IPS-18a (cell line): ENCODE measurements around the gene CPNE5.
"Not testable (repeated sequence)": the region's sequence is repeated elsewhere in the genome, so short reads cannot be mapped to it uniquely, and the experiment has no call there.

ENCODE experiments used
- H3K27ac ChIP-seq: one replicate; pipeline ENCODE4 v1.5.1; 2013; ENCODE audit warnings: low read length
- H3K27me3 ChIP-seq: one replicate; pipeline ENCODE4 v1.6.1; 2013; ENCODE audit warnings: mild to moderate bottlenecking, low read length; ENCODE audit not compliant: control insufficient read depth, insufficient read depth
- H3K36me3 ChIP-seq: one replicate; pipeline ENCODE4 v1.6.1; 2013; ENCODE audit warnings: low read depth, low read length; ENCODE audit not compliant: control insufficient read depth
- H3K4me1 ChIP-seq: one replicate; pipeline ENCODE4 v1.6.1; 2013; ENCODE audit warnings: low read depth, low read length; ENCODE audit not compliant: control insufficient read depth
- H3K4me3 ChIP-seq: one replicate; pipeline ENCODE4 v1.5.1; 2013; ENCODE audit warnings: low read length
- H3K9ac ChIP-seq: one replicate; pipeline ENCODE4 v1.6.1; 2013; ENCODE audit warnings: mild to moderate bottlenecking, low read length, moderate library complexity
- H3K9me3 ChIP-seq: one replicate; pipeline ENCODE4 v1.6.1; 2013; ENCODE audit warnings: low read depth, low read length; ENCODE audit not compliant: control insufficient read depth

Gene CPNE5

DNA sequence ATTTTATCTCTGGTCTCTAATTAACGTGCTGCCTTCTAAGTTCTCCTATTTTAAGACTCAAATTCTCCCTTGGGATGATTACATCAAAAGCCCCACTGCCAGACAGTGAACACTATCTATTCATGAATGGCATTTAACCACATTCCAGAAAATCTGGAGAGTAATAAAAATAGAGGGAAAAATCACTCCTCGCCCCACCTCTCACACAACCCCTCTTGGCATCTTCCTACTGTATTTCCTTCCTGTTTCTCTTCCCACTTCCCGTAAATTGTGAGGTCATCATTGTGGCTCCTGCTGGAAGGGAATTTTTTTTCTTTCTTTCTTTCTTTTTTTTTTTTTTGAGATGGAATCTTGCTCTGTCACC lies 110.1 kb downstream of the CPNE5 start:
- H3K4me1 ChIP-seq, result no peaks in the 10 kb centered on the region
- H3K27me3 ChIP-seq, result no peaks in the 10 kb centered on the region
- H3K4me3 ChIP-seq, result no peak overlapping the region
- no peak overlapping the region for H3K9ac ChIP-seq
- H3K27ac ChIP-seq, result no peak overlapping the region
- H3K36me3 ChIP-seq, result no peaks in the 10 kb centered on the region
- H3K9me3 ChIP-seq, result no peaks in the 10 kb centered on the region

- Histone ChIP-seq H3K9ac (no peak overlapping the region), H3K9me3 (no peaks in the 10 kb centered on the region), H3K4me1 (no peaks in the 10 kb centered on the region), H3K27me3 (no peaks in the 10 kb centered on the region), H3K4me3 (no peak overlapping the region), H3K36me3 (no peaks in the 10 kb centered on the region), H3K27ac (no peak overlapping the region)
Observed at GRCh38 chr6:36728289-36729160, 110.7 kb downstream of the CPNE5 start.

GRCh38 chr6:36727505-36728021 lies 111.7 kb downstream of the CPNE5 start:
- H3K9ac ChIP-seq, result no peak overlapping the region
- no peaks in the 10 kb centered on the region for H3K4me1 ChIP-seq
- no peaks in the 10 kb centered on the region for H3K27me3 ChIP-seq
- H3K27ac ChIP-seq, result no peak overlapping the region
- no peak overlapping the region for H3K4me3 ChIP-seq
- H3K36me3 ChIP-seq, result no peaks in the 10 kb centered on the region
- H3K9me3 ChIP-seq, result no peaks in the 10 kb centered on the region

- H3K9ac ChIP-seq, result no peak overlapping the region
- H3K4me1 ChIP-seq, result no peaks in the 10 kb centered on the region
- H3K36me3 ChIP-seq, result no peaks in the 10 kb centered on the region
- no peaks in the 10 kb centered on the region for H3K9me3 ChIP-seq
- no peaks in the 10 kb centered on the region for H3K27me3 ChIP-seq
- H3K4me3 ChIP-seq, result no peak overlapping the region
- H3K27ac ChIP-seq, result no peak overlapping the region
Observed at GRCh38 chr6:36725581-36725980, 113.7 kb downstream of the CPNE5 start.

DNA sequence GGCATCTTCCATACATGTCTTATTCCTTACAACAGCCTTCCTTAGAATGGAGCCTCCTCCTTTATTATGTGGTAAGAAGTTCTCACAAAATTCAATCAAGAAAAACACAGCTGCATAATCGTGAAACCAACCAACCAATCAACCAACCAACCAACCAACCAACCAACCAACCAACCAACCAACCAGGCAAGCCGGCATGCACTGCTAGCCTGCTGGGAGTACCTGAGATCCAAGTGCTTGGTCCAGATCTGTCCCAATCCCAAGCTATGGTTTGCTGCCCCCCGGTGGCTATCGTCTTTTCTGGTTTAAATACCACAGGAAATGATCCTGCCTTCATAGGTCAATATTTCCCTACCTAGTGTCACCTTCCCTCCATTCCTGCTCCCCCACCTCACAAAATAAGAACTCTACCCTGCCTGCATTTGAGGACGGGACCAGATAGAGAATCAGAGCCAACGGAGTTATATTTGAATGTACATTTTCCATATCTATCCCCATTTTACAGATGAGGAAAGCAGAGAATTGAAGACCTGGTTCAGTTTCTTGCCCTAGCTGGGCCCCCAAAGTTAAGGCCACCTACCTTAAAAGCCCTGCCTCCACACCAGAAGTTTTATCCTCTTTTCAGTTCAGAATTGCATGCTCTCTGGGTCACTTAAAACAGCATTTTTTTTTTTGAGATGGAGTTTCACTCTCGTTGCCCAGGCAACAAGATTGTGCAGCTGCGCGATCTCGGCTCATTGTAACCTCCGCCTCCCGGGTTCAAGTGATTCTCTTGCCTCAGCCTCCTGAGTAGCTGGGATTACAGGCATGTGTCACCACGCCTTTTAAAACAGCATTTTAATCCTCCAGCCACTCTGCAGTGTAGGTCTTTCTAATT lies 114.5 kb downstream of the CPNE5 start:
- Histone ChIP-seq H3K9ac (no peak overlapping the region), H3K36me3 (no peaks in the 10 kb centered on the region), H3K4me3 (no peak overlapping the region), H3K9me3 (no peaks in the 10 kb centered on the region), H3K4me1 (no peaks in the 10 kb centered on the region), H3K27ac (no peak overlapping the region), H3K27me3 (no peaks in the 10 kb centered on the region)

DNA sequence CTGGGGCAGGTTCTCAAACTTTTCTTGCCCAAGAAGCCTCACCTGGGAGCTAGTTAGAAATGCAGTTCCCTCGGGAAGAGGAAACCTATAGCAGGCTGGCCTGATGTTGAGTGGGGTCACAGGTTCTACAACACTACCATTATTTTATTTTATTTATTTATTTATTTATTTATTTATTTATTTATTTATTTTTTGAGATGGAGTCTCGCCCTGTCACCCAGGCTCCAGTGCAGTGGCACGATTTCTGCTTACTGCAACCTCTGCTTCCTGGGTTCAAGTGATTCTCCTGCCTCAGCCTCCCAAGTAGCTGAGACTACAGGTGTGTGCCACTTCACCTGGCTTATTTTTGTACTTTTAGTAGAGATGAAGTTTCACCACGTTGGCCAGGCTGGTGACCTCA lies 115.3 kb downstream of the CPNE5 start:
- not testable (repeated sequence) for H3K9ac ChIP-seq, H3K36me3 ChIP-seq, H3K4me3 ChIP-seq, H3K4me1 ChIP-seq, H3K27ac ChIP-seq, H3K9me3 ChIP-seq, H3K27me3 ChIP-seq

DNA sequence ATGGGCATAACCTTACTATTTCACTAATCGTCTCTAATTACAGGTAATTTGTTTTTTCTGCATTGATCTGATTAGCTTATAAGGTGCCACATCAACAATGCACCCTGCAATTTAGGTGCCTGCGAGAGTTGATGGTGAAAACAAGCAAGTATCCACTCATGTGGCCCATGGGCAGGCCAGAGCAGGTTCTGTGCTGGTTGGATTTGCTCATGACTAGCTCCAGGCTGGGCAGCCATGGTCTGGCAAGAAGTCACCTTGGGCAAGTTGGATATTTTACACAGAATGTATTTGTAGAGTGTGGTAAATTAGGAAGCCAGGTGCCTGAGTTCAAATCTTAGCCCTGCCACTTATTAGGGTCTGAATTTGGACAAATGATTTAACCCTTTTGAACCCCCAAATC lies 116.4 kb downstream of the CPNE5 start:
- Histone ChIP-seq H3K27me3 (no peaks in the 10 kb centered on the region), H3K9me3 (no peaks in the 10 kb centered on the region), H3K9ac (no peak overlapping the region), H3K36me3 (no peaks in the 10 kb centered on the region), H3K4me3 (no peak overlapping the region), H3K27ac (no peak overlapping the region), H3K4me1 (no peaks in the 10 kb centered on the region)

GRCh38 chr6:36722365-36722764 lies 116.9 kb downstream of the CPNE5 start:
- no peaks in the 10 kb centered on the region for H3K4me1 ChIP-seq
- no peaks in the 10 kb centered on the region for H3K9me3 ChIP-seq
- no peak overlapping the region for H3K4me3 ChIP-seq
- H3K36me3 ChIP-seq, result no peaks in the 10 kb centered on the region
- H3K27ac ChIP-seq, result no peak overlapping the region
- H3K9ac ChIP-seq, result no peak overlapping the region
- no peaks in the 10 kb centered on the region for H3K27me3 ChIP-seq

GRCh38 chr6:36721369-36722140 lies 117.7 kb downstream of the CPNE5 start:
- Histone ChIP-seq H3K36me3 (no peaks in the 10 kb centered on the region), H3K27me3 (no peaks in the 10 kb centered on the region), H3K4me3 (no peak overlapping the region), H3K27ac (no peak overlapping the region), H3K9me3 (no peaks in the 10 kb centered on the region), H3K9ac (no peak overlapping the region), H3K4me1 (no peaks in the 10 kb centered on the region)

- Histone ChIP-seq H3K27ac (no peak overlapping the region), H3K27me3 (no peaks in the 10 kb centered on the region), H3K4me1 (peaks cover 6% of the 10 kb centered on the region), H3K36me3 (no peaks in the 10 kb centered on the region), H3K9ac (no peak overlapping the region), H3K9me3 (no peaks in the 10 kb centered on the region), H3K4me3 (no peak overlapping the region)
Observed at GRCh38 chr6:36720251-36721141, 118.7 kb downstream of the CPNE5 start.
